HG03571 (cell line): ENCODE measurements around the gene AP3S2.
"Not testable (repeated sequence)": the region's sequence is repeated elsewhere in the genome, so short reads cannot be mapped to it uniquely, and the experiment has no call there.

Experiments
- ATAC-seq: cut with Tn5 transposase; IDR thresholded peaks from one replicate; pipeline ENCODE4 v1.9.1; 2021; ENCODE audit not compliant: unreplicated experiment

The AP3S2 gene

DNA sequence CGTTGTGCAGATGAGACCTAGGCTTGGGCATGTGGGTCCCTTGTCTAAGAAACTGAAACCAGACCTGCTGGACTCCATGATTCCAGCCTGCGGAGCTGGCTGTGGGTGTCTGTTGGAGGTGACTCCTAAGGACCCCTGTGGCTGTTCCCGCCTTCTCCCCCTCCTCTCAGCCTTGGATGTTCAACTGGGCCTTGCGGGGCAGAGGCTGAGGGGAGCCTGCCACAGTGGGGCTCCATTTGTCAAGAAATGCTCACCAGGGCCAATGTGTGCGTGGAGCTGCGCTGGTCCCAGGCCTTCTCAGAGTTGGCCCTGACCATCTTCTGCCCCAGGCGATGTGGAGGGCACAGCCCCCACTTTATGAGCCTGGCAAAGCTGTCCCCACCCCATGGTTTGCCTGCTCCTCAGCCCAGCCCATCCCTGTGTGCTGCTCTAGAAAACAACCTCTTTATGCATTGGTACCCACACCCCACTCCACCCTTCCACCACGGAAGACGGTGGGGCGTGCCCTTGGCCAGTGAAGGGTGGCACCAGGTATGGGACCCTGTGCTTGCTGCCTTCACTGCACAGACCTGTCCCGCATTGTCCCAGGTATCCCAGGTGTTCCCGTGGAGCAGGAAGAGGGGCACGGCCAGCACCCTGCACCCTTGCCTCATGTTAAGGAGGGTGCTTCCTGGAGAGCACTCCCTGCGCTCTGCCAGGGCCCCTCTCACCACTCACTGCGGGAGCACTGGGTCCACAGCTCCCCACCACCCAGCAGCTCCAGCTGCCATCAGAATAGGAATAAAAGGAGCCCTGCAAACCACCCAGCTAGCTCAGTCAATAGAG is 109.7 kb downstream of the AP3S2 start:
- no peak for ATAC-seq

DNA sequence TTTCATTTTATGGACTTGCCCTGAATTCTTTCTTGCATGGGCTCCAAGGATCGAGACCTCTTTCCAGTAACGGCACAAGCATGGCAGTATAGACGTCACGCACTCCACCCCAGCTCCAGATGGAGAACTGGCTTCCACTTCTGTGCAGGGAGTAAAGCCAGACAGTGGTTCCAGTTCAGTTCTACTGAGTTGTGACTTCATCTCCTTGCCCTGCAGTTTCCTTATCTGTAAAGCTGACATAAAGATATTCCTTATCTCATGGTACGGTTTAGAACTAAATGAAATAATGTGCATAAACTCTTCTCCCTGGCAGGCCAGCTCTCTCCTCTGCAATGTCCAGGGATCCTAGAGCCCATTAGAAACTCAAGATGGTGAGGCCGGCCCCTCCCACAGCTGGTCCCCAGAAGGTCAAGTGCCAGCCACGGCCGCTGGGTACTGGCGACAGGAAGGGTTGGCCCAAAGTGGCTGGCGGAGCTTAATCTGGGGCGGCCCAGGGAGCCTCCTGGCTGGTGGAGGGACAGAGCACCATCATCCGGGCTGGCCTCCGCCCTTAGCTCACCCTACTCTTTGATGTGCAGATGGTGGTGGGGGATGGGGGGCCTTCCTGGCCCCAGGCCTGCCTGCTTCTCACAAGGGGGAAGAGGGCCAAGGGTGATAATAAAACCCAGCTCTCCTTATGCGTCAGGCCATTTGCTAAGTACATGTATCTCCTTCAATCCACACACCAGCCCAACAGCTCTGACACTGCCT is 110.5 kb downstream of the AP3S2 start:
- no peak for ATAC-seq

DNA sequence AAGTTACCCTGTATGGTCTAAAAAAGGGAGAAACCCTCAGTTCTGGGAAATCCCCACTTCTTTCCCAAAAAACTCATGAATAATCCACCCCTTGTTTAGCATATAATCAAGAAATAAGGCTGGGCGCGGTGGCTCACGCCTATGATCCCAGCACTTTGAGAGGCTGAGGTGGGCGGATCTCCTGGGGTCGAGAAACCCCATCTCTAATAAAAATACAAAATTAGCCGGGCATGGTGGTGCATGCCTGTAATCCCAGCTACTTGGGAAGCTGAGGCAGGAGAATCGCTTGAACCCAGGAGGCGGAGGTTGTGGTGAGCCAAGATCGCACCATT is 111.2 kb downstream of the AP3S2 start:
- ATAC-seq: not testable (repeated sequence)

DNA sequence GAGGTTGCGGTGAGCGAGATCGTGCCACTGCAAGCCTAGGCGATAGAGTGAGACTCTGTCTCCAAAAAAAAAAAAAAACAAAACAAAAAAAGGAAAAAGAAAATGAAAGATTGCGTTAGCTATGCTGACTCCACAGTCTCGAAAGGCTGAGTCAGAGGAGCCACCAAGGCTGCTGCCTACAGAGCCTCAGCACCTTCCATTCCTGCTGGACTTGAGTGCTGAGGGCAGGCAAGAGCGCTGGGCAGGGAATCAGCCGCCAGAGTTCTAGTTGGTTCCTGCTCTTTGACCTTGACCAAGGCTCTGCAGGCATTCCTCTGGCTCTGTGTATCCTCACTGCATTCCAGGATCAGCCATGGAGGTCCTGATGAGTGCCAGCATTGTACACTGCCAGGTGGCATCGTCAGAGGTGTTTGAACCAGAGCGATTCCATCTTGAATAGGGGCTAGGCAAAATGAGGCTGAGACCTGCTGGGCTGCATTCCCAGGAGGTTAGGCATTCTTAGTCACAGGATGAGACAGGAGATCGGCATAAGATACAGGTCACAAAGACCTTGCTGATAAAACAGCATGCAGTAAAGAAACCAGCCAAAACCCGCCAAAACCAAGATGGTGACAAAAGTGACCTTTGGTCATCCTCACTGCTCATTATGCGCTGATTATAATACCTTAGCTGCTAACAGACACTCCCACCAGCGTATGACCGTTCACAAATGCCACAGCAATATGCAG is 111.7 kb downstream of the AP3S2 start:
- no peak for ATAC-seq

DNA sequence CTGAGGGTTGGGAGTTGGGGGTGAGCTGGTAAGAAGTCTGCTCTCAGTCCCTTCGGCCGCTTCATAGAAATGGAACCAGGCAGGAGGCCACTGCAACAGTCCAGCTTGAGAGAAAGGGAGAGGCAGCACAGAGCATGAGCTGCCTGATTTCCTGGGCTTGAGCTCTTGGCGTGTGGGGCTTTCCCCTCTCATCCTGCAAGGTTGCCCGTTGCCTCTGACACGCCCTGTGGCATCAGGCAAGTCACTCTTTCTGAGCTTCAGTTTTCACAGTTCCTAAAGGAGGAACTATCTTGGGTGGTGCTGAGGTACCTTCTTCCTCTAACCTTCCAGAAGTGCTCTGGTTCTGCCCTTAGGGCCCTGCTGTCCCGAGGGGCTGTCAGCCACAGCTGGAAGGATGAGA is 112.7 kb downstream of the AP3S2 start:
- ATAC-seq: no peak

DNA sequence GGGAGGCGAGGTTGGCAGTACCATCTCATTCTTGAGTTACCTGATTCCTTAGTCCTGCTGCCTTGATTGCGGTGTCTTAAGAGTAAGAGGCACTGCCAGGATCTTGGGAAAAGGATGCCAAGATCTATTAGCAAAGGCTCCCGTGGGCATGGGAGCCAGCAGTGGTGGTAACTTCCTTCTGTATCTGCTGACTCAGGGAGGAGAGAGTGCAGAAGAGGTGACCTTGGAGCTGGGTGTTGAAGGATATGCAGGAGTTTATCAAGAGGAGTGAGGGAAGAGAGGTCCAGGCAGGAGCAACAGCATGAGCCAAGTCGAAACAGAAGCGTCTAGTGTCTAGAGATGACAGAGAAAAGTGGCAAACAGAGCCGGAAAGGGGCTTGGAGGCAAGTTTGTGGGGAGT is 113.2 kb downstream of the AP3S2 start:
- no peak for ATAC-seq
